HG03442 (cell line): ENCODE results near the gene GPATCH2L.

Experiments used
- ATAC-seq: cut with Tn5 transposase; IDR thresholded peaks from one replicate; pipeline ENCODE4 v1.9.1; 2021; ENCODE audit warnings: mild to moderate bottlenecking, moderate library complexity; ENCODE audit not compliant: unreplicated experiment

The GPATCH2L gene

DNA sequence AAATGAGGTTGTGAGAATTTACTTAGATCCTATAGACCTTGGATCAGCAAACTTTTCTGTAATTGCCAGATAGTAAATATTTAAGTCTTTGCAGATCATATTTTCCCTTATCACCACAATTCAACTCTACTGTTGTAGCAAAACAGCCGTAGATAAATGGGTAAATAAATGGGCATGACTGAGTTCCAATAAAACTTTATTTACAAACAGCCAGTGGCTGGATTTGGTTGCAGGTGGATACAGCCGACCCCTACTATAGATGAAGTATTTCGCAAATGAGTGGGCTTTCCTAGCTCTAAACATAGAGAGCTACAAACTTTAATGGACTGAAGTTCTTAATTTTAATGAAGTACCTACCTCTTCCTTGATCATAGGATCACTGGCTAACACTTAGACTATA, 100.7 kb downstream of the GPATCH2L start:
- no peak for ATAC-seq

- no peak for ATAC-seq
Measured at GRCh38 chr14:76253111-76253510, 101.4 kb downstream of the GPATCH2L start.

DNA sequence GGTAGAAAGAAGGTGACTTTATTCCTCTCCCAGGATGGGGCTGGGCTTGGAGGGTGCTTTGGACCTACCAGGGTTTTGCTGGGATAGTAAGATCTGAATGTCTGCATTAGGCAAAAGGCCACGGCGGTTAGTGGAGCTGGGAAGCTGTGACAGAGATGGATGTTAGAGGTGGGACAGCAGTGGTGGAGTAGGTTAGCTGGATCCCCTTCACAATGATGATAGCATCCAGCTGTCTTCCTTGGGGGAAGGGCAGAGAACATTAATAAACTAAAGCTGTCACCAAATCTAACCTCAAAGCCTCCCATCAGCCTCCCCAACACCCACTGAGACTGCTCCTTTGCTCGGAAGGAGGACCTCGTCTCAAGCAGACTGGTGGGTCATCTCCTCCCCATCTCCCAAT, 104.8 kb downstream of the GPATCH2L start:
- ATAC-seq: no peak

GRCh38 chr14:76257111-76257803, 105.5 kb downstream of the GPATCH2L start:
- no peak for ATAC-seq

DNA sequence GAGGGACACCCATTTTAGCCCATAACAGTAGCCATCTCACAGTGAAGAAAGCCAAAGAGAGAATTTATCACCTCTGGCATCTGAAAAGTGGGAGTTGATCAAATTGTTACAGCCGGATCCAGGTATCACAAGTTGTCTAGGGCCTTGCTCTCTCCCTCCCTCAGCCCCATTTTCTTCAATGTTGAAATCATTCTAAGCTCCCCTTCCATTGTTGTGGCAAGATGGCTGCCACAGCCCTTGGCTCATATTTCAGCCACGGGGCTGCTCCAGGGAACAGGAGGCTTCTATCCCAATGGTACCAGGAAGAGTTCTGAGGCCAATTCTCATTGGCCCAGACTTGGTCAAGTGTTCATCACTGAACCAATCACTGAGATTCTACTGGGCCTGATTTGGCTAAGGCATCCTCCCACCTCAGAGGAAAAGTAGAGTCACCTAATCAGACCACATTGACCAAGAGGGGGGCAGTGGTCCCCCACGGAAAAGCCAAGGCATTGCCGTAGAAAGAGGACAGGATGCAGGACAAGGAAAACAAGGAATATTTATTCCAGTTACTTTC, 106.2 kb downstream of the GPATCH2L start:
- no peak for ATAC-seq

GRCh38 chr14:76259029-76259735, 107.5 kb downstream of the GPATCH2L start:
- ATAC-seq: no peak

GRCh38 chr14:76260749-76261148, 109.0 kb downstream of the GPATCH2L start:
- no peak for ATAC-seq

DNA sequence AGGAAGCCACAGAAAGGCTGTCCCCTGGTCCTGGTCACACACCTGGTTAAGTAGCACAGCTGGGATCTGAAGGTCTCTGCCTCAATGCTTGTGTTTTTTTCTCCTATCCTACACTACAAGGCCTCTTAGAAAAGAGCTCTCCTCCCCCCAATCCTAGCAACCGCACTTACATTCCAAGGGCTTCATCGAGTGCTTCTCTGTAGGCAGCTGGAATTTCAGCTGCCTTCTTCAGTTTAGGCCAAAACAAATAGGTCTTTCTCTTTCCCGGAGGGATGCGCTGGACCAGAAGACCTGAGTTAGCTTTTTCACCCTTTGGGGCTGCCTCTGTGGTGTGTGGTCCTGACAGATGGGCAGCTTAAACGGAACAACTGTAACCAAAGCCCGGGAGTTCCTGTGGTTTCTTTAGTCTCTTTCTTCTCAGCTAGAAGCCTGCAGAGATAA, 109.7 kb downstream of the GPATCH2L start:
- no peak for ATAC-seq

DNA sequence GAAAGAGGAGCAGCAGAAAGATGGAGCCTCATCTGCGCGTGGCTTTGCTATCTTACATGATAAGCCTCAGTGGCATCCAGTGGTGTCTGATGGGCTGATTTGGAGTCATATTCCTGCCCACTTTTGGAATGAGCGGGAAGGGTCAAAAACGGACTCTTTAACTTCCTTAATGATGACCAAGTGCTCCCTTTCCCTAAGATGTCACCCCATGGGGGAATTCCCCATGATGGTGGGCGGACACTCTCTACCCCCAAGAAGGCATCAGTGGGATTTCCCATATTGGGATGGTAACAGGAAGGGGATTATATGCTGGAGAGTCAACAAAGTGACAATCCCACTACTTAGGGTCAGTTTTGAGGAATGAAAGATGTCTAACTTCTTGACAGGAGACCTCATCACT, 110.9 kb downstream of the GPATCH2L start:
- no peak for ATAC-seq
